Measurements from ENCODE around the gene POLR3A.
"Not testable (repeated sequence)": the region's sequence is repeated elsewhere in the genome, so short reads cannot be mapped to it uniquely, and the experiment has no call there.

Gene POLR3A

DNA sequence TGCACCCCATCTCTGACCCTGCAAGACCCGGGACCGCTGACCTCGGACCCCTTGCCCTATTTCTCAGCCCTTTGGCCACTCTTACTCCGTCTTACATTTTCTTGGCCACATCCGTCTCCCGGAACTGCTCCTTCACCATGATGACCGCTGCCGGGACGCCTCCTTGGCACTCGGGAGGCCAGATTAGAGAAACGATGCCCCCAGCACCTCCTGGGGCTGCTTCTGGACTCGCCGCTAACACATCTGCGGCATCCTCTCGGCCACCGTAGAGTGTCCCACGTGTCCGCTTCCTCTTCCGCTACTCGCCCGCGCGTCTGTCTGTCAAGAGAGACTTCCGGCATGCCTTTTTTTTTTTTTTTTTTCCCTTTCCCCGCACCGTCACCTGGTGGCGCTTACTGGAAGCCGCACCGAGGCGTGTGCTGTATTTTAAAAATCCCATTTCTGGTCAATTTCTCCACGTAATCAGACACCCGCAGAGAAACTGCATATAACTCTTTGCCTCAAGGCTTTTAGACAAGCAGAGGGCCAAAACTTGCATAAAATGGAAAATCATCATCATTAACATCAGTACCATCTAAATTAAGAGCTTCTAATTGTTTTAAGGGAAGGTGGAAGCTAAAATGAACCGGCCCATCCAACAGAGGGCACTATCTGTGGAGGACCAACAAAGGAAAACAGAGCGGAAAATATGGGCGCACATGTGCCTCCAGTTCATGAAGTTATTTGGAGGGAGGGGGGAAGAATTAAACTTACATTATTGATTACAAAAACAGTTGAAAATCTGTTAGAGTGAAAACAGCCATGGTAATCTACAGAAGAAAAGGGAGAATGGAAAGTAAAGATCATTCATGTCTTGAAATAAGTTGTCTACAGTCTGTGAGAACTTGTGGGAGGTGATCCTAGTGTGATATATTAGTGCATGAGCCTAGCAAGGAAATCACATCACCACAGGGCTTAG is at the start of gene POLR3A:
TSS of gene POLR3A (minus strand) at position 247 of the 958 bp plus-strand sequence. CDS start at position 139, 108 bp downstream.
- peak; percentile 88 for DNase-seq (ENCODE audit: low read depth)

DNA sequence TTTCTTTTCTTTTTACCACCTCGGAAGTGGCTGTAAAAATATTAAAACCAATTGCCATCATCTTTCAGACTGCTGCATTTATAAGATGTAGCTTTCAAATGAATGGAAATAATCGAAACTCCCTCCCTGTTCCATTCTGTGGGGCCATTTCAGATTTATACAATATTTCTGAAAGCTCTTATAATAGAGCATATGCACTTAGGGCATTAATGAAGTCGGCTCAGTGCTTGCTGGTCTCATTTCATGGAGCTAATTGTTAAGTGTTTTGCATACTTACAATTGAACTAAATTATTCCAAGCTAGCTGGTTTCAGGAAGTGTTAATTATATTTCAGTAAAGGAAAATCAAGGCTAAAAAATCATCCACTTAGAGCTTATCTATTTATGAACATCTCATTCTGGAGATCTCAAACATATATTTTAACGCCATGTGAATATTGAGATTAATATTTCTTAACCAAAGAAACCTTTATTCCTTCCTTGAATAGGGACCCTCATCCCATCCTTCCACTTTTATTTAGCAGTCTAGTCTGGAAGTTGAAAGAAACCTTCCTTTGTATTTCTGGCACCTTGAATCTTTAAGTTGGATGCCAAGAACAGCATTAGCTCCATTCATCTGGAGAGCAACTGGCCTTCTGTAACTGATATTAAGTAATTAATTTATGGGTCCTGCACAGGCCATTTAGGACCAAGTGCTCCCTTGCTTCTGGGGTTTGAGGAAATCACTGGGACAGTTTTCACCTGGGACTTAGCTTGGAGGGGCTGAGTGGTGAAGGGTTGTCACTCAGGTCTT is 49.4 kb upstream of the POLR3A start:
- no peak for DNase-seq (ENCODE audit: low read depth)

DNA sequence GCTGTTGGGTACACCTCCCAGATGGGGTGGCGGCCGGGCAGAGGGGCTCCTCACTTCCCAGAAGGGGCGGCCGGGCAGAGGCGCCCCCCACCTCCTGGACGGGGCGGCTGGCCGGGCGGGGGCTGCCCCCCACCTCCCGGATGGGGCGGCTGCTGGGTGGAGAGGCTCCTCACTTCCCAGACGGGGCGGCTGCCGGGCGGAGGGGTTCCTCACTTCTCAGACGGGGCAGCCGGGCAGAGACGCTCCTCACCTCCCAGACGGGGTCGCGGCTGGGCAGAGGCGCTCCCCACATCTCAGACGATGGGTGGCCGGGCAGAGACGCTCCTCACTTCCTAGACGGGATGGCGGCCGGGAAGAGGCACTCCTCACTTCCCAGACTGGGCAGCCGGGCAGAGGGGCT is 46.5 kb upstream of the POLR3A start:
- DNase-seq (ENCODE audit: low read depth): not testable (repeated sequence)

DNA sequence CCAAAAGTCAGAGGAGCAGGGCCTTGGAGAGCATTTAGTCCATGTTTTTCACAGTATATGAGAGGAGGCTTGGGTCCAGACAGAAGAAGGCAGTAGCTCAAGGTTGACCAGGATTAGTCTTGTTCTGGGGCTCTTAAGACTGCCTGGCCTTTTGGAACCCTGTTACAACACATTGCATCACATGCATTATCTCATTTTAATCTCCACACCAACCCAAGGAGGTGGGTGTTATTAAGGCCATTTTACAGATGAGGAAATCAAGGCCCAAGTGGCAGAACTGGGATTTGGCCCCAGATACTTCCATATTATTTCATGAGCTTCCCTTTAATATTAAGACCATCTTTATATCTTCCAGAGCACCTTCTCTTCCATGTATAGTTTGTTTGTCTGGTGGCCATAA is 43.2 kb upstream of the POLR3A start:
- no peak for DNase-seq (ENCODE audit: low read depth)

DNA sequence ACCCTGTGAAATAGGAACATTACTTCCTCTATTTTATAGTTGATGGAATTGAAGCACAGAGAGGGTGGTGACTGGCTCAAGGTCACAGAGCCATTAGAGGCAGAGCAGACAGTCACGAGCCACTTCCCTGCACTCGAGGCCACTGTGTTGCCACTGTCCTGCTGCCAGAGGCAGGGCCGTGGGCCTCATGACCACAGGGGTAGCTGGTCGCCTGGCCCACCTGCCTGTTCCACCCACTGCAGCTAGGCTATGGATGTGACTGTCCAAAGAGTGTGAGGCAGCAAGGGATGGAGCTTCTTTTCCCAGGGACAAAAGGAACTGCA is 42.5 kb upstream of the POLR3A start:
- no peak for DNase-seq (ENCODE audit: low read depth)

DNA sequence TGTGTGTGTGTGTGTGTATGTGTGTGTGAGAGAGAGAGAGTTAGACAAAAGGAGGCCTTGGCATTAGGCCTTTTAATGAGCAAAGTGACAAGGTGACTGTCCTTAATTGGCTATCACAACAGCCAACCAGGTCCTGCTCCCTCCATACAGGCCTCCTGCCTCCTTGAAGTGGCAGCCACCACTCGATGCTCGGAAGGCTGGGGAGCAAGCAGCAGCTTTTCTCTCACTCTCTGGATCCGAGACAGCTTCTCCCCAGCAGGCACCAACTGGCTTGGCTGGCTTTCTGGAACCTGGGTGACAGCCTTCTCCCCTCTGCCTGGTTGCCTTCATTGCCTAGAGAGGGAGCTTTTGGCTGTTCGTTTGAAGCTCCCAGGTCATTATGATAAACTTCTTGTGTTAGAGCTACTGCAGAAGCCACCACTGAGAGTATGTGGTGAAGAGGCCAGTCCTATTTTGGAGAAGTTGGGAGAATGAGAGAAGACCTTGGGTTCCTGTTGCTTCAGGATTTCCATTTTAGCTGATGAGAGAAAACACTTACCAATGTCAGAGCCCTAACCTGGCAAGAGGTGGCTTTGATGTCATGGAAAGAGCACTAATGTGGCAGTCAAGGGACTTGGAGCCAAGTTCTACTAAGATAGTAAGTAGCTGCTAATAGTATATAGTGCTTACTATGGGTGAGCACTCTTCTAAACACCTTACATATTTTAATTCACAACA is 42.0 kb upstream of the POLR3A start:
- DNase-seq (ENCODE audit: low read depth): no peak

DNA sequence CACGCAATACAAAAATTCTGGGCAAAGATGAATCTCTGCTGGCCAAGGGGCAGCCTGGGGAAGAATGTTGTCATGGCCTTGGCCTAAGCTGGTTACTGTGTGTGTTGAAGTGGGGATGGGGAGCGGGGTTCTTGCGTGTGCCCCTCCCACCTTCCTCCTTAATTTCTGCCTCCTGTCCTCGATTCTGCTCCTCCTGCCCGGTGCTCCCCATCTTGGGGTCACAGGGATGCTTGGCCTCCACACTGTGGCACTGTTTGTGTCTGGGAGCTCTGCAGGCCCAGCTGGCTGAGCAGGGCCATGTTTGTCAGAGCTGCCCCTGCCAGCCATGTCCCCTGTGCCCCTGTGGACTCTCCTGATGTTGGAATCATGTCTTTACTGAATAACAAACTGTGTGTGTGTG is 41.4 kb upstream of the POLR3A start:
- no peak for DNase-seq (ENCODE audit: low read depth)

DNA sequence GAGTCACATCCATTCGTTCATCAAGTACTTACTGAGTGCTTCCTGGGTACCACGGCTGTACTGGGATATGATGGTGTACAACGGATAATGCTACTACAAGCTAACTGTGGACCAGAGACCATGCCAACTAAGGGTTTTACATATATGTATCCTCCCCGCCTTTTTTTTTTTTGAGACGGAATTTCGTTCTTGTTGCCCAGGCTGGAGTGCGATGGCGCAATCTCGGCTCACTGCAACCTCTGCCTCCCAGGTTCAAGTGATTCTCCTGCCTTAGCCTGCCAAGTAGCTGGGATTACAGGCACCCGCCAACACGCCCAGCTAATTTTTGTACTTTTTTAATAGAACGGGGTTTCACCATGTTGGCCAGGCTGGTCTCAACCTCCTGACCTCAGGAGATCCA is 40.7 kb upstream of the POLR3A start:
- not testable (repeated sequence) for DNase-seq (ENCODE audit: low read depth)

DNA sequence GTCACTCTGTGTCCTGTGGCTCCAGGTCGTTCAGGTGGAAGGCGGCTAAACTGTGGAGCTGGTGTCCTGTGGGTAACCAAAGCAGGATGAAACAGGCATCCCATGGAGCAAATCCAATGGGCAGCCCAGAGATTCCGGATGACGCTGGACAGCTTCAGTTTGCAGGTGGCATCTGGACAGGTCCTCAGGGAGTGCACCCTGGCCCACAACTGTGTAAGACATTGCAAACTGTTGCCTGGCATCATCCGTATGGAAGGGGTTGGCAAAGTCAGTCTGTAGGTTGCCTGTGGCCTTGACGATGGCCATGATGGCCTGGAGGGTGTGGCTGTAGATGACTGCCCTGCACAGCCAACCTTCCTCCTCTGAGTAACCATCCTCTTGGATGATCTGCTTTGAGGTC is 39.8 kb upstream of the POLR3A start:
- DNase-seq (ENCODE audit: low read depth): no peak

DNA sequence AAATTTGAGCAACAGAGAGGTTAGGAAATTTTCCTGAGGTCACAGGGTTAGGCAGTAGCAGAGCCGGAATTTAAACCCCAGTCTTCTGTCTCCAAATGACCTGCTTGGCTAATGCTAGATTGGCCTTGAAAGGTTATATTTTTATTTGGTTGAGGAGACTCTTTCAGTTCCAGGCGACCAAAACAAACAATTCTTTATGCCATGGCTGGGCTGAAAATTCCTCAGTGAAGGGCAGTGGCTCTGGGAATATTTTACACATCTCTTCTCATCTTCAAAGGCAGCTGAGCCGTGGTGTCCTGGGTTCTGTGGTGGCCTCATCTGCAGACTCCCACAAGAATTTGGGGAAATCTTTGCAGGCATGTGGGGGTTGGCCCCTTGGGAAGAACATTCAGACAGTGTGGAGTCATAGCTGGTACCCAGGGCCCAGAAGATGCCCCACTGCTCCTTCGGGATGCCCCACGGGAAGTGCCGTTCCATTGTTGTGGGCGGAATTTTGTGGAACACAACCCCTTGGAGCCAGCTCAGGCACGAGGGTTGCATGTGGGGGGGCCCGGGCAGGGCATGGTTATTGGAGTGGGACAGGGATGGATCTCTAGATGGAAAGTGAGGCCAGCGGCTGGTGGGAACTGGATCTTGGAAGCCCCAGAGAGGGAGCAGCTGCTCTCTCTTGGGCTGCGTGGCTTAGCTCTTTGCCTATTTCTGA is 37.6 kb upstream of the POLR3A start:
- no peak for DNase-seq (ENCODE audit: low read depth)

DNA sequence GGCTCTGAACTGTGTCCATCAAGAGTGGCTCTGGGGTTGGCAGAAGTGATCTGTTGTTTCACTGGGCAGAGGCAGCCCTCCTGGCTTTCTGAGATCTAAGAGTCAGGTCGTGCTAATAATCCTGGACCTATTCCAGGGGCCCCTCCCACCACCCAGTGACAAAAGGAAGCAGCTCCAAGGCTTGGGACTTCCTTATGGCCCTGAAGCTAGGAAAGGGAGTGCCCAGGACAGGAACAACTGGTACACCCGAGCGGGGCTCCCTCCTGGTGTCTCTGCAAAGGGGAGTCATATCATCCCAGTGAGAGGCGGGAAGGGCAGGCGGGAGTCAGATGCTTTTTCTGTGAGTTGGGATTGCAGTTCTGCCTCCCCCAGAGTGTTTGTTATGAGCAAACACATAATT is 36.7 kb upstream of the POLR3A start:
- DNase-seq (ENCODE audit: low read depth): no peak

DNA sequence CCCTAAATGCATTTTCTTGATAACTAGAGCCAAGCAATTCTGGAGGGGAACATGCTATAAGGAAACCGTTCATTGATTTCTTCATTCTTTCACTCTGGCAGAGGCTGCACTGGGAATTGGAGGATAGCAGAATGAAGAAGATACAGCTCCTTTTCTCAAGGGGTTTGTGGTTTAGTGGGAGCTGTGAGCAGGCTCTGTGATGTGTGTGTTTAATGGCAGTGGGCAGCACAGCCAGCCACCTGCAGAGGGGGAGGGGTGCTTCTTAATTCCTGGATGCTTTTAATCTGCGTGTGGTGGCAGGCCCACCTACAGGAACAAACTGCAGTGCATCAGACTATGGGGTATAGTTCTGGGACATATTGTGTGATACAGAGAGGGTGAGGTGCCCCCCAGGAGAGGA is 36.3 kb upstream of the POLR3A start:
- no peak for DNase-seq (ENCODE audit: low read depth)

DNA sequence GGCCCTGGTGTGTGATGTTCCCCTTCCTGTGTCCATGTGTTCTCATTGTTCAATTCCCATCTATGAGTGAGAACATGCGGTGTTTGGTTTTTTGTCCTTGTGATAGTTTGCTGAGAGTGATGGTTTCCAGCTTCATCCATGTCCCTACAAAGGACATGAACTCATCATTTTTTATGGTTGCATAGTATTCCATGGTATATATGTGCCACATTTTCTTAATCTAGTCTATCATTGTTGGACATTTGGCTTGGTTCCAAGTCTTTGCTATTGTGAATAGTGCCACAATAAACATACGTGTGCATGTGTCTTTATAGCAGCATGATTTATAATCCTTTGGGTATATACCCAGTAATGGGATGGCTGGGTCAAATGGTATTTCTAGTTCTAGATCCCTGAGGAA is 35.6 kb upstream of the POLR3A start:
- DNase-seq (ENCODE audit: low read depth): not testable (repeated sequence)

DNA sequence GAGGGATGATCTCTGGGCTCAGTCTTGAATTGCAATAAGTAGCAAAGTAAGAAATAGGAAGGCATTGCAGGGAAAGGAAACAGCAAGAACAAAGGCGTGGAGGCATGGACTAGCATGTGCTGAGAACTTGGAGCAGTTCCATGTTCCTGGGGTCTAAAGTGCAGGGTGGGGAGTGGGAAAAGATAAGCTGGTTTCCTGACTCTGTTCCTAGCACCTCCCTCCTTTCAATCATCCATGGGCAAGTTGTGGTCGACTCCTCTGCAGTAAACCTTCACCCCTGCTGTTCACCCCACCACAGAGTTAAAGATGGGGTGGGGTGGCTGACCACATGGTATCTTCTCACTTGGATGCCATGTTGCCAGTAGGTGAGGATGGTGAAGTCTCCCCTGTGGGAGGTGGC is 33.9 kb upstream of the POLR3A start:
- DNase-seq (ENCODE audit: low read depth): no peak

DNA sequence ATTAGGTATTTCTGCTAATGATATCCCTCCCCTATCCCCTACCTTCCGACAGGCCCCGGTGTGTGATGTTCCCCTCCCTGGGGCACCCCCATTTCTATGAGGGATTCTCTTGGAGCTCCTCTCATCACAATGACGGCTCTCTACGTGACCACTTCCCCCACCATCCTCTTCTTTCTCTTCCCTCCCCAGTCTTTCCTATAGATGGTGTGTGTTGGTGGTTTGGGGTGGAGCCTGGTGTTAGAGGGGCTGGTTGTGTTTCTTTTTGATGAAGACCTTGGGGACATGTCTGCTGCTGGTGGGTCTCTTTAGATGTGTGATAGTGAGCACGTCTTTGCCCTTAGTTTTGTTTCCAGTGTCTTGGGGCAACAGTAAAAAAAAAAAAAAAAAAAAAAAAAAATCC is 33.0 kb upstream of the POLR3A start:
- no peak for DNase-seq (ENCODE audit: low read depth)

DNA sequence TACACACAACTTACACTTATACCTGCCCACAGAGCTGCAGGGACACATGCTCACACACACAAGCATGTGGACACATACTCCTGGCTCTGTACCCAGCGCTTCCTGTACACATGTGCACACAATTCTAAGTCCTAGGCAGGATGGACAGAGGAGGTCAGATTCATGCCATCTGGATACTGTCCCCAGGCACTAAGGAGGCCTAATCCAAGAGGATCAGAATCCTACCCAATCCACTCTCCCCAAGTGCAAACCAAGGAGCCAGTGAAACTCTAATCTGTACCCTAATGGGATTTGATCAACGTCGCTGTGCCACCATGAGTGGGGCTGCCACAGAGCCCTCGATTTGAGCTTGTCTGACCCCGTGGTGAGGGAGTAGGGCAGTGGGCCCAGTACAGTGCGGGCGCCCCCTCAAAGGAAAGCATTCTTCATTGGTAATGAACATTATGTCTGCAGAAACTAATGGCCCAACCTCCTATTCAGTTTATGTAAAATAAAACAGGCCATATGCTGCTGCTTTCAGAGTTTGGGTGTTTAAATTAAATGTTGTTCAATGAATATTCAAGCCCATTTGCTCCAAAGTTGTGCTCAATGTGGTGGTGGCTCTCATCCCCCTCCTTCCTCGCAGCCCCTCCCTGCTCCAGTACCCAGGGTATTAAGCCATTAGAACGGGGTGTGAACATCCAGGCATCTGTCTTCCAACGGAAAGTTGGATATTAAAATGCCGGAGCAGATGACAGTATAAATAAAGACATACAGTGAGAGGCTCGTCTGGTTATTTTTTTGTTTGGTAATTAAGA is 30.8 kb upstream of the POLR3A start:
- no peak for DNase-seq (ENCODE audit: low read depth)

DNA sequence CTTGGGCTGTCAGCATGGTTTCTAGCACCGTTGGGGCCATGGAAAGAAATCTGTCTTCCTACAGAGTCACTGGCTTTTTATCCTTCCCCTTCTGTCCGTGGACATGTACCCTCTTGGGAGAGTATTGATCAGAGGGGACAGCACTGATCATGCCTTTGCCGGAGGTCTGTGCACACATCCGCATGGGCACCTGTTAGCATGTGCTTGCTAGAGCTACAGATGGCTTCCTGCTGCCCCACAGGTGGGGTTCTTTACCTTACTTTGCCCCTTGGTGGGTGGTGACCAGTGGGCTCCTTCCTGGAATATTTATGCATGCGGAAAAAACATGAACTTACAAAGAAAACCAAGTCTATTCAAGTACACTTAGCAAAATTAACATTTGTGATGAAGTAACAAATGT is 29.2 kb upstream of the POLR3A start:
- DNase-seq (ENCODE audit: low read depth): no peak

DNA sequence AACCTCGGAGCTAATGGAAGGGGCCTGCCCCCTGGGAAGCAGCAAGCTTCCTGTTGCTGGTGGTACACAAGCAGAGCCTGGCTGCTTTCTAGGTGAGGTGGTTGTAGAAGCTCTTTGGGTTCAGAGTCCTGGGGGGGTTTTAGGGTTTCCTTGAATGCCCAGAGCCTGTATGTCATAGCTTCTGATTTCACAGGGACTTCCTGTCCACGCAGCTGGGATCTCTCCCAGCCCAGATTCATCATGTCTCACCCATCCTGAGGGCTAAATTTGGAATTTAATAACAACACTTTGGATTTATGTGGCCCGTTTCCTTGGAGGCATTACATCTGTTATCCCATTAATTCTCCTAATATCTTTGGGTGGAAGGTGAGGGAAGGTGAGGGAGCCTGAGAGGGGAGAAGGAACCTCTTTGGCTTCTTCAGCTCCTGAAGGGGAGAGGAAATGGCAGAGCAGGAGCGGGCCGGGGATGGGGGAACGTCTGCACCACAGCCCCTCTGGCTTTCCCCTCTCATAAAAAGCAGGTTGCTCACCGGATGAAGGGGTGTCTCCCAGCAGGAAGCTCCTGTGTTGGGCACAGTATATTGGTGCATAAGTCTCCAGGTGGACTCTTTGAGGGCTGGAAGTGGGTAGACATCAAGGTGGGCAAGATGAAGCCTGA is 24.0 kb upstream of the POLR3A start:
- DNase-seq (ENCODE audit: low read depth): no peak

DNA sequence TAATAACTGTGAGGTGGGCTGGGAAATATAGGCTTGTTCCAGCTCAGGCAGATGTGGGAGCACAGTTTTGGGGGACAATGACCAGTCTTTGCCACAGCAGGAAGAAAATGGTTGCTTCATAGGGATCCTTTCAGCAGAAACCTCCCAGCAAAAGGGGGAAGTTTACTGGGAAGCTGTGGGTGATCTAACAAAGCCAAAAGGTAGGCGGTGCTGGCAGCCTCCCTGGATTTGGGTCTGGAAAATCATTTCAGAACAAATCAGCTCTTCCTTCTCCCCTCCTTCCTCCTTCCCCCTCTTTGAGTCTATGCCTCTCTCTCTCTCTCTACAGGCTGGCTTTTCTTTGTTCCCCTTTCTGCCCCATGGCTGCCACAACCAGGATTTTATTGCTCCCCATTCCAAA is 20.5 kb upstream of the POLR3A start:
- DNase-seq (ENCODE audit: low read depth): no peak

DNA sequence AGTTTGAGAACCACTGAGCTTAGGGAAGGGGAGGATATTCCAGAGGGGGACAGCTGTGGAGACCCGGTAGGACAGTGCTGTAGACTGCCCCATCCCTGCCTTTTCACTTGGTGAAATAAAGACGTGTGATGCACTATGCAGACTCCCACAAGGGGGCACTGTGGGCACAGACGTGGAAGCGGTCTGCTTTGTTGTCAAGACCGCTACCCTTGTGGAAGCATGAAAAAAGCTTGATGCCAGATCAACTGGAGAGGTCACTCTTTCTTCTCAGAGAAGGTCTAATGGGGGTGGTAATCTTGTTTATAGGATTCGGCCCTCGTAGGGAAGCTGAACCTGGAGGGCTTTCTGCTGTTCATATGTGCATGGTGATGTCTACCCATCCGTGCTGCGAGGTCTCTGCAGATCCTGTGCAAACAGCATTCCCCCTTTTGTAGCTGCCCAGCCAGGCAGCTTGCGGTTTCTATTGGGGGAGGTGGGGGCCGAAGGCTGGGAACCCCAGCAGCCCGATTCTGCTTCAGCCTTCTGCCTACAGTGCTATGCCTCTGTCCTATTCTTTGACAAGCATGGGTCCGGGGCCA is 18.1 kb upstream of the POLR3A start:
- DNase-seq (ENCODE audit: low read depth): peak; percentile 72
